ENCODE measurements around the gene NCK2. TPM values are rescaled to one million over a fixed set of nuclear protein-coding genes. Genes with fewer than 3 reads are reported as not detected.
"Not testable (repeated sequence)": the region's sequence is repeated elsewhere in the genome, so short reads cannot be mapped to it uniquely, and the experiment has no call there.

NCK2 gene
- total and polyA plus RNA-seq, 4 donors, result 28.8 to 44.6 (median 40.9) TPM

GRCh38 chr2:105890856-105891255, 146.1 kb downstream of the NCK2 start:
- no peaks in the 10 kb centered on the region for H3K27me3 ChIP-seq (ENCODE audit: control insufficient read depth in 1 of 2, insufficient read depth in 2 of 2, low read length in 1 of 2)
- peaks cover 2% of the 10 kb centered on the region for H3K9me3 ChIP-seq (ENCODE audit: control insufficient read depth, low read length)
- intact Hi-C loops (cut with DNase I), result no loop called here
- ATAC-seq (ENCODE audit: low FRiP score) (no peak), DNase-seq (no peak)
- peaks cover 0 to 6% of the 10 kb centered on the region in 2 donors for H3K4me1 ChIP-seq (ENCODE audit: control insufficient read depth in 1 of 2, insufficient read depth in 2 of 2, low read length in 2 of 2)
- H3K27ac ChIP-seq (ENCODE audit: low read depth in 1 of 2, low read length in 2 of 2), result no peak overlapping the region
- H3K36me3 ChIP-seq (ENCODE audit: control insufficient read depth in 1 of 2, insufficient read depth in 2 of 2, low read length in 1 of 2), result no peaks in the 10 kb centered on the region
- 92 to 96% methylated on average over 10 of the region's 10 CpGs for WGBS, 2 donors
- H3K4me3 ChIP-seq (ENCODE audit: low read length in 2 of 2), result no peak overlapping the region

DNA sequence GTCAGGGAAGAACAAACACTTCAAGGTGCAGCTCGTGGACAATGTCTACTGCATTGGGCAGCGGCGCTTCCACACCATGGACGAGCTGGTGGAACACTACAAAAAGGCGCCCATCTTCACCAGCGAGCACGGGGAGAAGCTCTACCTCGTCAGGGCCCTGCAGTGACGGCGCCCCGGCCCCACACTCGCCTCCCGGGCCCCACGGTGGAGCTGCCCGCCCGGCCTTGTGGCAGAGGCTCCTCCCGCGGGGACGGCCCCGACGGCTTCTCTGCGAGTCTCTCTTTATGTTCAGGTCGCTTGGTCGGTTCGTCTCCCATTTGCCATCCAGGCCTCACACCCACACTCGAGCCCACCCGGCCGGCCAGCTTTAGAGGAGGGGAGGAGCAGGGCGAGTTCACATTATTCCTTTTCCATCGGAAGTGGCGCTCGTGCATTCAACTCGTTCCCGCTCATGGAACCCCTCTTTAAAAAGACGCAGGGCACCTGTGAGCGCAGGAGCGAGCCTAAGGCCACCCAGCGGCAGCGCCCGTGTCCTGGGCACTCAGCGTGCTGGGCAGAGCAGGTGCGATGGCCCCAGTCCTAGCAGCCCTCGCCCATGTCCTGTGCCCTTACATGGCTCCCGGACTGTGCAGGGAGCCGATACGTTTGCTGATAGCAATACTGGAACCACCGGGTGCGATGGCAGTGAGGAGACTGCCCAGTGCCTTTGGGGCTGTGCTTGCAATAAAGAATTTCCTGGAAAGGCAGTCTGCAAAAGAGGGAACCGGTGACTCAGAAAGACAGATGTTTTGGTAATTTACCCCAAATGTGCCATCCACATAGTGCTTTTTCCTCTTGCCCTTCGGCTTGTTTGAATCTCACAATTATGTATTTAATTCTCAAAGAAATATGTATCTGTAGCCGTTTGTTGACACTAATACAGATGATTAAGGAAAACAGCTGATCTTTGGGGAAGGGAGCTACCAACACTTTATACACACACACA, 148.6 kb downstream of the NCK2 start:
- WGBS, 2 donors, result 94 to 95% methylated on average over 49 to 51 of the region's 51 CpGs
- Histone ChIP-seq H3K27me3 (ENCODE audit: control insufficient read depth in 1 of 2, insufficient read depth in 2 of 2, low read length in 1 of 2) (no peaks in the 10 kb centered on the region), H3K4me1 (ENCODE audit: control insufficient read depth in 1 of 2, insufficient read depth in 2 of 2, low read length in 2 of 2) (no peaks in the 10 kb centered on the region), H3K27ac (ENCODE audit: low read depth in 1 of 2, low read length in 2 of 2) (no peak overlapping the region), H3K9me3 (ENCODE audit: control insufficient read depth, low read length) (peaks cover 2% of the 10 kb centered on the region), H3K36me3 (ENCODE audit: control insufficient read depth in 1 of 2, insufficient read depth in 2 of 2, low read length in 1 of 2) (no peaks in the 10 kb centered on the region), H3K4me3 (ENCODE audit: low read length in 2 of 2) (no peak overlapping the region)
- ATAC-seq (ENCODE audit: low FRiP score), result no peak
- no peak for DNase-seq
- intact Hi-C loops (cut with DNase I), result no loop called here

GRCh38 chr2:105894327-105894944, 149.7 kb downstream of the NCK2 start:
- ATAC-seq (ENCODE audit: low FRiP score) (no peak), DNase-seq (no peak)
- no peak overlapping the region for H3K27ac ChIP-seq (ENCODE audit: low read depth in 1 of 2, low read length in 2 of 2)
- 89% methylated on average over 13 of the region's 13 CpGs for WGBS, 2 donors
- no peaks in the 10 kb centered on the region for H3K36me3 ChIP-seq (ENCODE audit: control insufficient read depth in 1 of 2, insufficient read depth in 2 of 2, low read length in 1 of 2)
- intact Hi-C loops (cut with DNase I), result no loop called here
- no peaks in the 10 kb centered on the region for H3K27me3 ChIP-seq (ENCODE audit: control insufficient read depth in 1 of 2, insufficient read depth in 2 of 2, low read length in 1 of 2)
- H3K4me3 ChIP-seq (ENCODE audit: low read length in 2 of 2), result no peak overlapping the region
- no peaks in the 10 kb centered on the region for H3K4me1 ChIP-seq (ENCODE audit: control insufficient read depth in 1 of 2, insufficient read depth in 2 of 2, low read length in 2 of 2)
- no peaks in the 10 kb centered on the region for H3K9me3 ChIP-seq (ENCODE audit: control insufficient read depth, low read length)

GRCh38 chr2:105895990-105896764, 151.5 kb downstream of the NCK2 start:
- Histone ChIP-seq H3K36me3 (ENCODE audit: control insufficient read depth in 1 of 2, insufficient read depth in 2 of 2, low read length in 1 of 2) (no peaks in the 10 kb centered on the region), H3K4me3 (ENCODE audit: low read length in 2 of 2) (no peak overlapping the region), H3K9me3 (ENCODE audit: control insufficient read depth, low read length) (no peaks in the 10 kb centered on the region), H3K27me3 (ENCODE audit: control insufficient read depth in 1 of 2, insufficient read depth in 2 of 2, low read length in 1 of 2) (no peaks in the 10 kb centered on the region), H3K4me1 (ENCODE audit: control insufficient read depth in 1 of 2, insufficient read depth in 2 of 2, low read length in 2 of 2) (no peaks in the 10 kb centered on the region), H3K27ac (ENCODE audit: low read depth in 1 of 2, low read length in 2 of 2) (no peak overlapping the region)
- DNase-seq (no peak), ATAC-seq (ENCODE audit: low FRiP score) (no peak)
- intact Hi-C loops (cut with DNase I), result no loop called here
- WGBS, 2 donors, result 76 to 80% methylated on average over 10 of the region's 10 CpGs

DNA sequence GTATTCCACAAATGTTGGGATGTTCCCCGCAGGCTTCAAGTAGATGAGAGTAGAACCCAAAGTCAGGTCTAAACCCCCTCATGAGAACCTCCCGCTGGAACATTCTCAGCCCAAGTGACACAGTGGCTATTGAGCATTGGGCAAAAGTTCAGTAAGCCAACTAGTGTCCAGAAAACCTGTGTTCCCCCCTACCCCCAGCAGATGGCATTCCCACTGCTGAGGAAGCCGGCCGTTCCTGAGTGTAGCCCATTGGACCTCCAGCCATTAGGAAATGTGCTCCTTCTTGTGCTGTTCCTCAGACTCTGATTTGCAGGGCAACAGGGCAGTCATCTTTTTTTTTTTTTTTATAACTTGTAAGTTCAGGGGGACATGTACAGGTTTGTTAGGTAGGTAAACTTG, 152.1 kb downstream of the NCK2 start:
- Histone ChIP-seq H3K27me3 (ENCODE audit: control insufficient read depth in 1 of 2, insufficient read depth in 2 of 2, low read length in 1 of 2) (no peaks in the 10 kb centered on the region), H3K36me3 (ENCODE audit: control insufficient read depth in 1 of 2, insufficient read depth in 2 of 2, low read length in 1 of 2) (no peaks in the 10 kb centered on the region), H3K9me3 (ENCODE audit: control insufficient read depth, low read length) (no peaks in the 10 kb centered on the region), H3K4me1 (ENCODE audit: control insufficient read depth in 1 of 2, insufficient read depth in 2 of 2, low read length in 2 of 2) (no peaks in the 10 kb centered on the region), H3K27ac (ENCODE audit: low read depth in 1 of 2, low read length in 2 of 2) (no peak overlapping the region), H3K4me3 (ENCODE audit: low read length in 2 of 2) (no peak overlapping the region)
- WGBS, 2 donors, result 97 to 98% methylated on average over 4 of the region's 4 CpGs
- ATAC-seq (ENCODE audit: low FRiP score) (no peak), DNase-seq (no peak)
- intact Hi-C loops (cut with DNase I), result no loop called here

DNA sequence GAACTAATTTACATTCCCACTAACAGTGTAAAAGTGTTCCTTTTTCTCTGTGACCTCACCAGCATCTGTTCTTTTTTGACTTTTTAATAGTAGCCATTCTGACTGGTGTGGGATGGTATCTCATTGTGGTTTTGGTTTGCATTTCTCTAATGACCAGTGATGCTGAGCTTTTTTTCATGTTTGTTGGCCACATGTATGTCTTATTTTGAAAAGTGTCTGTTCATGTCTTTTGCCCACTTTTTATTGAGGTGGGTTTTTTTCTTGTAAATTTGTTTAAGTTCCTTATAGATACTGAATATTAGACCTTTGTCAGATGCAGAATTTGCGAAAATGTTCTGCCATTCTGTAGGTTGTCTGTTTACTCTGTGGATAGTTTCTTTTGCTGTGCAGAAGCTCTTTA, 153.0 kb downstream of the NCK2 start:
- ATAC-seq (ENCODE audit: low FRiP score); H3K4me3 ChIP-seq (ENCODE audit: low read length in 2 of 2); H3K36me3 ChIP-seq (ENCODE audit: control insufficient read depth in 1 of 2, insufficient read depth in 2 of 2, low read length in 1 of 2); H3K27ac ChIP-seq (ENCODE audit: low read depth in 1 of 2, low read length in 2 of 2); DNase-seq; intact Hi-C loops (cut with DNase I); H3K9me3 ChIP-seq (ENCODE audit: control insufficient read depth, low read length); H3K27me3 ChIP-seq (ENCODE audit: control insufficient read depth in 1 of 2, insufficient read depth in 2 of 2, low read length in 1 of 2); H3K4me1 ChIP-seq (ENCODE audit: control insufficient read depth in 1 of 2, insufficient read depth in 2 of 2, low read length in 2 of 2): not testable (repeated sequence)
- WGBS, 2 donors, result 98 to 100% methylated on average over 1 of the region's 1 CpG

GRCh38 chr2:105903051-105903674, 158.5 kb downstream of the NCK2 start:
- 93 to 95% methylated on average over 7 of the region's 7 CpGs for WGBS, 2 donors
- H3K4me3 ChIP-seq (ENCODE audit: low read length in 2 of 2), result no peak overlapping the region
- DNase-seq (no peak), ATAC-seq (ENCODE audit: low FRiP score) (no peak)
- H3K9me3 ChIP-seq (ENCODE audit: control insufficient read depth, low read length), result no peaks in the 10 kb centered on the region
- intact Hi-C loops (cut with DNase I), result loop anchor here in 1 of 2 donors (10.0 kb wide), 1 partner anchor 298 kb away; no protein-coding TSS in a partner anchor
- no peaks in the 10 kb centered on the region for H3K27me3 ChIP-seq (ENCODE audit: control insufficient read depth in 1 of 2, insufficient read depth in 2 of 2, low read length in 1 of 2)
- H3K36me3 ChIP-seq (ENCODE audit: control insufficient read depth in 1 of 2, insufficient read depth in 2 of 2, low read length in 1 of 2), result no peaks in the 10 kb centered on the region
- no peak overlapping the region for H3K27ac ChIP-seq (ENCODE audit: low read depth in 1 of 2, low read length in 2 of 2)
- H3K4me1 ChIP-seq (ENCODE audit: control insufficient read depth in 1 of 2, insufficient read depth in 2 of 2, low read length in 2 of 2), result peaks cover 6 to 10% of the 10 kb centered on the region in 2 donors

DNA sequence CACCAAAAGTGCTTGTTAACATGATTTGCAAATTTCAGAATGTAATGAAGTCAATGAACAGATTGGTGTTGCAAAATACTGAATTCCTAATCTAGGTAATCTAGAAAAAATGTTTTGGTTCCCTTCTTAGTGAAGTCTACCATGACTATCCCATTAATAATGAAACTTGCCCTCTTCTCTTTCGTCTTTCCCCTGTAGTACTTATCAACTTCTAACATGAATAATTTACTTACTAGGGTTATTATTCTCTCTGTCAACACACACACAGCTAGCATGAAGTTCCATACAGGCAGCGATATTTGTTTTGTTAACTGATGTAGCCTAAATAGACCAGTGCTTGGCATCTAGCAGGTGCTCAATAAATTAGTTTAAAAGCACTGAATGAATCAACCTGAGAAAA, 160.2 kb downstream of the NCK2 start:
- ATAC-seq (ENCODE audit: low FRiP score) (no peak), DNase-seq (no peak)
- Histone ChIP-seq H3K27ac (ENCODE audit: low read depth in 1 of 2, low read length in 2 of 2) (no peak overlapping the region), H3K4me3 (ENCODE audit: low read length in 2 of 2) (no peak overlapping the region), H3K36me3 (ENCODE audit: control insufficient read depth in 1 of 2, insufficient read depth in 2 of 2, low read length in 1 of 2) (no peaks in the 10 kb centered on the region), H3K4me1 (ENCODE audit: control insufficient read depth in 1 of 2, insufficient read depth in 2 of 2, low read length in 2 of 2) (peaks cover 8 to 10% of the 10 kb centered on the region in 2 donors), H3K27me3 (ENCODE audit: control insufficient read depth in 1 of 2, insufficient read depth in 2 of 2, low read length in 1 of 2) (no peaks in the 10 kb centered on the region), H3K9me3 (ENCODE audit: control insufficient read depth, low read length) (no peaks in the 10 kb centered on the region)
- intact Hi-C loops (cut with DNase I), result loop anchor here in 1 of 2 donors (10.0 kb wide), 1 partner anchor 300 kb away; no protein-coding TSS in a partner anchor
- 25 to 36% methylated on average over 2 of the region's 2 CpGs for WGBS, 2 donors
